GM18867 (cell line): ENCODE results near the gene MIER2.
A peak's percentile ranks its signal among the peaks of the same experiment; 100 is the strongest.
"Not testable (repeated sequence)": the region's sequence is repeated elsewhere in the genome, so short reads cannot be mapped to it uniquely, and the experiment has no call there.

Experiments used
- ATAC-seq: cut with Tn5 transposase; IDR thresholded peaks from one replicate; pipeline ENCODE4 v1.9.1; 2021; ENCODE audit warnings: mild to moderate bottlenecking, moderate library complexity; ENCODE audit not compliant: unreplicated experiment

MIER2 gene

DNA sequence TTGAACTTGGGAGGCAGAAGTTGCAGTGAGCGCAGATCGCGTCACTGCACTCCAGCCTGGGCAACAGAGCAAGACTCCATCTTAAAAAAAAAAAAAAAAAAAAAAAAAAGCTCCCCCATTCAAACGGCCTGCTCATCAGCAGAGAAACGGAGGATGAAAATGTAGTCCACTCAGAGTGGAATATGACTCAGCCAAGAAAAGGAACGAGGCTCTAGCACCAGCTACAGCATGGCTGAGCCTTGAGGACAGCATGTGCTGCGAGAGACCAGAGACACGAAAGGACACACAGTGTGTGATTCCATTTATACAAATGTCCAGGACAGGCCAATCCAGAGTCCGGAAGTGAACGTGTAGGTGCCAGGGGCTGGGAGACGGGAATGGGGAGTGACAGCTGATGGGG is 18.1 kb upstream of the MIER2 start:
- no peak for ATAC-seq

- no peak for ATAC-seq
Observed at GRCh38 chr19:362154-362553, 17.6 kb upstream of the MIER2 start.

GRCh38 chr19:359653-359925 is 15.0 kb upstream of the MIER2 start:
- ATAC-seq, result no peak

DNA sequence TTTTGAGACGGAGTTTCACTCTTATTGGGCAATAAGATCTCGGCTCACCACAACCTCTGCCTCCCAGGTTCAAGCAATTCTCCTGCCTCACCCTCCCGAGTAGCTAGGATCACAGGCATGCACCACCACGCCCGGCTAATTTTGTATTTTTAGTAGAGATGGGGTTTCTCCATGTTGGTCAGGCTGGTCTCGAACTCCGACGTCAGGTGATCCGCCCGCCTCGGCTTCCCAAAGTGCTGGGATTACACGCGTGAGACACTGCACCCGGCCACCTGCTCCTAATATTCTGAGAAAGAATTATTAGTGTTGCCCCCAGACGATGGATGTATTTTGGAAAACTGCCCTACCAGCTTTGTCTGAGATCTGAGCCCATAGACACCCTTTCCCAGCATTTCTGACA is 10.9 kb upstream of the MIER2 start:
- ATAC-seq, result not testable (repeated sequence)

DNA sequence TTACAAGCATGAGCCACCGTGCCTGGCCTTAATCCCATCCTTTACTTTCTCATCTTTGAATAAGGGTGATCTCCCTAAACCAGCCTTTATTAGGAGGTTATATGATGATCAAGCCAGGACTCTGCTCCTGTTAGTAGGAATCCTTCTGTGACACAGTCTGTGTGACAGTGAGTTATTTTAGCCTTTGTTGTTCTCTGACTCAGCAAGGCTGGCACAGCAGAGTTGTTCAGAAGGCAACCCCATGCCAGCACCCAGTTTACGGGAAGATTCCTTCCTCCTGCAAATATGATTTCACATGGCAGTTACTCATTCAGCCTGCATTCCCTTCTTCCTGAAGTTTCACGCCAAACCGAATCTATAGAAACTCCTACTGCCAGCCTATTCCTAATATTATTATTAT is 10.5 kb upstream of the MIER2 start:
- ATAC-seq, result no peak

DNA sequence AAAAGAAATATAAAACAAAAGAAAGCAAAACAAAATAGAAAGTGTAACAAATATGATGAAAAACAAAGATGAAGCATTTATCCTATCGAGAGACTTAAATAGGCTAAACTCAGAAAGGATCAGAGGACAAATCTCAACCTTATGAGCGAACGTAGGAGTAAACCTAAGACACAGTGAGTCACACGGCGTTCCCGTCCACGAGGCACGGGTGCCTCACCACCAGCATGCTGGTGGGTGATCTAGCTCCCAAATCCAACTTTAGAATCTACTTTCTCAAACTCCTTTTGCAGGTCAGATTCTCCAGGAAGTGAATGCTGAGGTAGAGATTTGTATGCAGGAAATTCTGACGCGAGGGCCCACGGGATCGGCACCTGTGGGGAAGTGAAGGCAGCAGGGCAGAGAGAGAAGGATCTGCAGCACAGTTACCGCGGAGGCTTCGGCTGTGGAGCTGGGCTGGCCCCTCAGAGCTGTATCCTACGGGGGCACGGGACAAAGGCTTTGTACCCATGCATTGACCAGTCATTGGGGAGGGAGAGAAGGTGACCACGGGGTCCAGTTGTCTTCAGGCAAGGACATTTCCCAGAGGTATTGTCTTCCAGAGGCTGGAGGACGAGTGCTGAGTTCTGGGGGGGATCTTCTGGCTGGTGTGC is 7.5 kb upstream of the MIER2 start:
- no peak for ATAC-seq

GRCh38 chr19:347946-348861 is 3.6 kb upstream of the MIER2 start:
- ATAC-seq, result no peak

DNA sequence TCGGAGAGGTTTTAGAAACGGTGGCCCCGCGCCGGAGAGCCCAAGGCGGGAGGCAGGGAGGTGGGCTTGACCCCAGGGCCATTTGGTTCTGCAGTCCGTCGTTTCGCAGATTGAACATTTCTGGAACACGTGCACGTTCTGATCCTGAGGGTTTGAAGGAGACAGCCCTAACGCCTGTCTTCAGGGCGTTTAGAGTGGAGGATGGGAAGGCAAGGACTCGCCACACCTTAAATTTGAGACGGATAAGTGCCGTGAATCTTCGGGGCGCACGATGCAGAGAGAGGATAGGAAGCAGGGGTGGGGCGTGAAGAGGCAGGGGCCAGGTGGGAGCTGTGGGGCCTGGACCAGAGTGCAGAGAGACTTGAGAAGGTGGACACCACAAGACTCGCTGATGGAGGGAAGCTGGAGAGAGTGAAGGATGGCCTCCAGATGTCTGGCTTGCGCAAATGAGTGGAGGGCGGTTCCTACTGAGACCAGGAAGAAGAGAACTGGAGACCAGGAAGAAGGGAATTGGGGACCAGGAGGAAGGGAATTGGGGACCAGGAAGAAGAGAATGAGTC is 804 bp upstream of the MIER2 start:
- ATAC-seq, result no peak

- ATAC-seq, result peak; percentile 28
Observed at GRCh38 chr19:343941-344624, 513 bp downstream of the MIER2 start.

DNA sequence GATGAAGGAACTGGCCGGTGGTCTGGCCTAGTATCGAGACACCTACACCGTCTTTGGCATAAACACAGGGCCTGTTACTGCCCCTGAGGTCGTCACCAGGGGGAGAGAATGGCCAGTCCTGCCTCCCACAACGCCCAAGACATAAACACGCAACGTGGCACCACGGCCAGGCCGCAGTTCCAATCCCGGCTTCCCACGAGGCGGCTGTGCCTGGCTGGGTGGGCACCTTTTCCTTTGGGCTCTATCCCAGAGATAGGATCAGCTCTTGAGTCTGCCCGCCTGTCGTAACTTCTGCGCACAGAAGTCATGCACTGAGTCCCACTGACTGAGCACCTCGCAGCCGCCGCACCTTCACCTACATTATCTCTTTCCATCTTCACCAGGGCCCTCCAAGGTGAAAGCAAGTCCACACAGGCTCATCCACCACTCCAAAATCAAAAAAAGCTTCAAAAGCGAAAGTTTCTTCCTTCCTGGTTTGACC is 1.1 kb downstream of the MIER2 start:
- ATAC-seq, result no peak

DNA sequence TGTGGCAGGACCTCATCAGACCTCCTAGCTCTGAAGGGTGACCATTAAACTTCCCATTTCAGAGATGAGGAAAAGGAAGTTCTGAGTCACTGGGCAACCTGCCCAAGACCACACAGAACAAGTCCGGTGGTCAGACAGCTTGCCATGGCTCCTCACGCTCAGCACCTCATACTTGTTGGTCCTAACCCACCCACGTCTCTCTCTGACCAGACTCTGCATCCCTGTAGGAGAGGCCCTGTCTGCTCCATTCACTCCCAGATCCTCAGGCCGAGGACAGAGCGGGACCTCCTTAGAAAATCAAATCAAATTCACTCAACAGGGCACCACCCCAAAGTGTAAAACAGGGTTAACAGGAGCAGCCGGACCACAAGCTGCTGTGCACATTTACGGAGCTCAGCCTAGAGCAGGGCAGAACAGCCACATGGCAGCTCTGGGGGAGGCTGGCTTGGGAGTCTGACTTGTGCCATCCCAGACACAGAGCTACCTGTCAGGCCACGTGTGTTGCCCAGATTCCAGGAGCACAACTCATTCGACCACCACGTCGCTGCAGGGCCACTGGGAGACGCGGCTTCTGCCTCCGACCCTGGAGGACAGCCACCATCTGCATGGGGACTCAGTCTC is 1.7 kb downstream of the MIER2 start:
- ATAC-seq, result no peak

GRCh38 chr19:342128-342455 is 2.5 kb downstream of the MIER2 start:
- no peak for ATAC-seq

DNA sequence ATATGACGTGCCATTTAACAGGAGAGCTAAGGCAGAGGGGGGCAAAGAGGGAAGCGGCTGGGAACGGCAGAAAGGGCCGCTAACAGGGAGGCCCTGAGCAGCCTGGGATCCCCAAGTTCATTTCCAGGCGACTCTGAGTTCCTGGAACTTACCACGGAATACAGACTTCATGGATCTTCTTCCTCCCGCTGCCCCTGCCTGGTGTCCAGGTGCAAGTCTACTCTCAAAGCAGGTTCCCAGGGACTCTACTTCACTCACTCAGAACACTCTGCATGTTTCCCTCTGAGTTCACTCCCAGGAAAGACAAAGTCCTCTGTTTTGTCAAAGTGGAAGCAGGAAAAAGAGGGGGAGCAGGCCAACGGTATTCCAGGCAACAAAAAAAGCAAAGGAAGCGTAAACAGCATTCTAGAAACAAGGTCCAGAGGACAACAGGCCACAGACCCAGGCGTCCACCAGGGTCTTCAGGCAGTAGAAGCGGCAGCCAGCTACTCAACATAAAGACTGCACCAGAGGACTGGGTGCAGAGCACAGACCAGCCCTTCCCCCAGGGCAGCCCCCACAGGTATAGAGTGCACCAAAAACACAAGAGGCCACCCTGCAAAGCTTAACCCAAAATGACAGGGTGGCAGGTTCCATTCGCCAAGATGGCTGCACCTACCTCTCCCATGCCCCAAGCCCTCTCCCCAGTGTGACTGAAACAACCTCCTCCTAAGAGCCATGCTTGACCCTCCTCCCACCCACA is 3.0 kb downstream of the MIER2 start:
- no peak for ATAC-seq

DNA sequence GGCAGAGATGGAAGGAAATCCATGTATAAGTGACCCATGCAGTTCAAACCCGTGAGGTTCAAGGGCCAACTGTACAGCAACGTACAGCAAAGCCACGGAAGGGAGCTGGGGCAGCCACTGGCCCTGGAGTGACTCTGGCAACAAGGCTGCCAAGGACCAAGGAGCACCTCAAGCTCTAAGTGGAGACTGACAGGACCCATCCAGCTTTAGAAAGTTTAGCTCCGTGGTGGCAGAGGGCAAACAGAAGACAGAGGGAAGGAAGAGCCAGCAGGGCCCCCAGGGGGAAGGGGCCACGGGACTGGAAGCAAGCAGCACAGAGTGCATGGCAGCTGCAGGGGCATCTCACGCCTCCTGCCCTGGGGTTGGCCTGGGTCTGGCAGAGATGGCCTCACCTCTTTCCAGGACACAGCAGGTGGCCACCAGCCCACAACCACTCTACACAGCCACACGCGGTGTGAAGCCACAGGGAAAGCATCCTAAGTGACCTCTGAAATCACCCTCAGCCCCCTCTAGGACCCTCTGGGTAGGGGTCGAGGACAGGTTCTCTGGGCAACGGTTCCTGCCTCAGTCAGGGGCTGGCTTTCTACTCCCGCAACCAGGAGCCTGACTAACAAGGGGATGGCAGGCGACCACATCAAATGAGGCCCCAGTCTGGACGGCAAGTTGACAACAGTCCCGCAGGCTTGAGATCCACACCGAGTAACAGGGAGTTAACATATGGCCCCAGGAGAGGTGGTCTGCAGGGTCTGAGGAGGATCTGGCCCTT is 3.8 kb downstream of the MIER2 start:
- no peak for ATAC-seq

- ATAC-seq, result no peak
Observed at GRCh38 chr19:339262-339887, 5.2 kb downstream of the MIER2 start.

GRCh38 chr19:338421-338820 is 6.2 kb downstream of the MIER2 start:
- ATAC-seq, result no peak

DNA sequence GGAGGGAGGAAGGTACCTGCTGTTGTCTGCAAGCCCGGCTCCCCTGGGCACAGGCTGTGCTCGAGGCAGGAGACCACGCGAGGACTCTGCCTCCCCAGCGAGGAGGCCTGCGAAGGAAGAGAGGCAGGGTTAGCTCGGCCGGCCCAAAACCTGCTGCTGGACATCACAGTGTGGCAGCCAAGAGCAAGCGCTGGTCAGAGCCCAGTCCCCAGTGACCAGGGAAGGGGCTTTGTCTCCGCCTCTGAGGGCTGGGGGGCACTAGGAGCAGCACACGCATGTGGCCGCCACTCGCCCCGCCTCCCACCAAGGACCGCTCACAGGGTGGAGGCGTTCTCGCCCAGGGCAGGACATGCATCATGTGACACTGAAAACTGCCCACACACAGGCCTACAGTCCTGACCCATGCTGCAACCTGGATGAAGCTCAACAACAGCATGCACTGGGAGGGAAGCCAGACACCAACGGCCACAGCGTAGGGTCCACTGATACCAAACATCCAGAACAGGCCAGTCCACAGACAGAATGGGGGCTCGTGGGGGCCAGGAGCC is 8.5 kb downstream of the MIER2 start:
- ATAC-seq, result no peak

GRCh38 chr19:335486-336066 is 9.0 kb downstream of the MIER2 start:
- no peak for ATAC-seq

DNA sequence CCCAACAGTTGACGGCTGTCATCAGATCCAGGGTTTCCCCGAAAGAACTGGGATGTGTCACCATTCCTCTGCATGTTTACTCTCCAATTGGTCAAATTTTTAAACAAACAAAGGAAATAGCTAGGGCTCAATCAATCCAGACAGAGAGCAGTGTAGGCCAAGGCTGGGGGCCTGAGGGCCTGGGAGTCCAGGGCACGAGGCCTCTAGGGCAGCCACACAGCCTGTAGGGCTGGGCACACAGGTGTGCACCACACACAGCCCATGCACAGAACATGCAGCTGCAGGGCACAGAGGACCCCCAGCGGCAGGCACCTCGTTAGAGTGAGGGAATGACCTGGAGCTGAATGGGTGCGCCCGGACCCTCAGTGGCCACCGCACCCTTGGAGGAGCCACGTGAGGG is 9.5 kb downstream of the MIER2 start:
- no peak for ATAC-seq
